Duodenal mucosa (tissue), 2 donors: ENCODE data around the gene C19orf12.

Experiments used
- H3K27ac ChIP-seq: one replicate; pipeline ENCODE4 v1.7.0; 2013; ENCODE audit warnings: low read depth, low read length
- H3K27me3 ChIP-seq, 2 donors: one replicate each; pipeline ENCODE4 v1.7.0; 2013; ENCODE audit warnings: low read length in 2 of 2, control low read depth in 1 of 2; ENCODE audit not compliant: insufficient read depth in 2 of 2, control insufficient read depth in 1 of 2
- H3K36me3 ChIP-seq, 2 donors: one replicate each; pipeline ENCODE4 v1.7.0; 2013; ENCODE audit warnings: low read length in 2 of 2, control low read depth in 1 of 2; ENCODE audit not compliant: insufficient read depth in 2 of 2, control insufficient read depth in 1 of 2
- H3K4me1 ChIP-seq, 2 donors: one replicate each; pipeline ENCODE4 v1.7.0; 2013; ENCODE audit warnings: low read length in 2 of 2, control low read depth in 1 of 2; ENCODE audit not compliant: insufficient read depth in 2 of 2, control insufficient read depth in 1 of 2
- H3K4me3 ChIP-seq, 2 donors: one replicate each; pipeline ENCODE4 v1.7.0; 2013; ENCODE audit warnings: low read length in 2 of 2, low read depth in 1 of 2
- H3K9ac ChIP-seq, 2 donors: one replicate each; pipeline ENCODE4 v1.7.0; 2013; ENCODE audit warnings: low read length in 2 of 2, low read depth in 1 of 2
- H3K9me3 ChIP-seq, 2 donors: one replicate each; pipeline ENCODE4 v1.7.0; 2013; ENCODE audit warnings: low read length in 2 of 2, control low read depth in 1 of 2; ENCODE audit not compliant: control insufficient read depth in 1 of 2

C19orf12 gene

GRCh38 chr19:29753190-29753933, 38.3 kb upstream of the C19orf12 start:
- Histone ChIP-seq H3K9me3 (no peaks in the 10 kb centered on the region), H3K9ac (no peak overlapping the region), H3K27ac (no peak overlapping the region), H3K27me3 (no peaks in the 10 kb centered on the region), H3K4me3 (no peak overlapping the region), H3K36me3 (no peaks in the 10 kb centered on the region), H3K4me1 (no peaks in the 10 kb centered on the region)

- H3K9ac ChIP-seq: no peak overlapping the region
- H3K36me3 ChIP-seq: no peaks in the 10 kb centered on the region
- H3K27me3 ChIP-seq: no peaks in the 10 kb centered on the region
- H3K27ac ChIP-seq: no peak overlapping the region
- no peaks in the 10 kb centered on the region for H3K4me1 ChIP-seq
- no peaks in the 10 kb centered on the region for H3K9me3 ChIP-seq
- H3K4me3 ChIP-seq: no peak overlapping the region
Observed at GRCh38 chr19:29752450-29753025, 37.5 kb upstream of the C19orf12 start.

GRCh38 chr19:29751932-29752331, 36.9 kb upstream of the C19orf12 start:
- Histone ChIP-seq H3K9me3 (no peaks in the 10 kb centered on the region), H3K27me3 (no peaks in the 10 kb centered on the region), H3K9ac (no peak overlapping the region)

DNA sequence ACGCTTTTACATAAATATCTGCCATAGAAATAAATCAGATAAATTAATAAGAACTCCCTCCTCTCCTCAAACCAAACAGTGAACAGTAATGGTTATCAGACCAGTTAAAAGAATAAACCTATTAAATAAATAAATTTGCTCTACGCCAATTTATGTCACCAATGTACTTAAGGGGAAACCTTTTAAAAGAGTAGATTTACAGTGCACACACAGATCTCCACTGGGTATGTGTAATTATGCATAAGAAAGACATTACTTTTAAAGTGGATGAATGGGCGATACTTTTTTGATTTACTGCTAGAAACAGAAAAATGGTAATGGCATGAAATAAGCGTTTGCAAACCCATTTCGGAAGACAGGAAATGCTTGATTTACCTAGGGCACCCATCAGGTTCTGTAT, 34.9 kb upstream of the C19orf12 start:
- Histone ChIP-seq H3K9ac (no peak overlapping the region), H3K4me1 (no peaks in the 10 kb centered on the region), H3K27me3 (no peaks in the 10 kb centered on the region), H3K9me3 (no peaks in the 10 kb centered on the region), H3K4me3 (no peak overlapping the region), H3K27ac (no peak overlapping the region), H3K36me3 (no peaks in the 10 kb centered on the region)

More at GRCh38 chr19:29751932-29752331, 36.9 kb upstream of the C19orf12 start:
- Histone ChIP-seq H3K27ac (no peak overlapping the region), H3K36me3 (no peaks in the 10 kb centered on the region), H3K4me1 (no peaks in the 10 kb centered on the region), H3K4me3 (no peak overlapping the region)

GRCh38 chr19:29748996-29749849, 34.2 kb upstream of the C19orf12 start:
- no peak overlapping the region for H3K4me3 ChIP-seq

DNA sequence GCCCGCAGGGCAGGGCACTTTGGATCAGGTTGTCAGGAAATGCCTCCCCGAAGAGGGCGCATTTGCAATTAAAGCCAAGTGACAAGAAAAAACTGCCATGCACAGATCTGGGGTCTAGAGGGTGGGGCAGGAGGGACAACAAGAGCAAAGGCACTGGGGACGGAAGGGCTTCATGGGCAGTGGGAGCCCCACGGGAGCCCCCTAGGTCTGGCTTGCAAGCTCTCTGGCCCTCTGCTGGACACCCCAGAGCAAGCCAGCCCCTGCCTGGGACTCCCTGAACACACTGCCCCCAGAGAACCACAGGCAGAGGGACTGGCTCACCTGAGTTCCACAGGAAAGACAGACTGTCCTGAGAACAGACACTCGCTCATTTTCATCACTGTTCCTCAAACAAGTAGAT, 30.2 kb upstream of the C19orf12 start:
- H3K4me1 ChIP-seq: no peaks in the 10 kb centered on the region
- no peak overlapping the region for H3K9ac ChIP-seq
- no peak overlapping the region for H3K4me3 ChIP-seq
- H3K27me3 ChIP-seq: no peaks in the 10 kb centered on the region
- no peak overlapping the region for H3K27ac ChIP-seq
- H3K36me3 ChIP-seq: no peaks in the 10 kb centered on the region
- H3K9me3 ChIP-seq: no peaks in the 10 kb centered on the region

More at GRCh38 chr19:29748996-29749849, 34.2 kb upstream of the C19orf12 start:
- no peak overlapping the region for H3K27ac ChIP-seq
- H3K4me1 ChIP-seq: no peaks in the 10 kb centered on the region
- H3K36me3 ChIP-seq: no peaks in the 10 kb centered on the region
- H3K9me3 ChIP-seq: no peaks in the 10 kb centered on the region
- H3K9ac ChIP-seq: no peak overlapping the region
- H3K27me3 ChIP-seq: no peaks in the 10 kb centered on the region

GRCh38 chr19:29743681-29744080, 28.6 kb upstream of the C19orf12 start:
- Histone ChIP-seq H3K4me3 (no peak overlapping the region), H3K4me1 (no peaks in the 10 kb centered on the region), H3K9me3 (no peaks in the 10 kb centered on the region), H3K27ac (no peak overlapping the region), H3K9ac (no peak overlapping the region), H3K27me3 (no peaks in the 10 kb centered on the region), H3K36me3 (no peaks in the 10 kb centered on the region)

- H3K4me3 ChIP-seq: no peak overlapping the region
- H3K9me3 ChIP-seq: no peaks in the 10 kb centered on the region
- no peak overlapping the region for H3K27ac ChIP-seq
- no peak overlapping the region for H3K9ac ChIP-seq
- H3K36me3 ChIP-seq: no peaks in the 10 kb centered on the region
- H3K4me1 ChIP-seq: no peaks in the 10 kb centered on the region
- no peaks in the 10 kb centered on the region for H3K27me3 ChIP-seq
Observed at GRCh38 chr19:29741776-29742175, 26.7 kb upstream of the C19orf12 start.

DNA sequence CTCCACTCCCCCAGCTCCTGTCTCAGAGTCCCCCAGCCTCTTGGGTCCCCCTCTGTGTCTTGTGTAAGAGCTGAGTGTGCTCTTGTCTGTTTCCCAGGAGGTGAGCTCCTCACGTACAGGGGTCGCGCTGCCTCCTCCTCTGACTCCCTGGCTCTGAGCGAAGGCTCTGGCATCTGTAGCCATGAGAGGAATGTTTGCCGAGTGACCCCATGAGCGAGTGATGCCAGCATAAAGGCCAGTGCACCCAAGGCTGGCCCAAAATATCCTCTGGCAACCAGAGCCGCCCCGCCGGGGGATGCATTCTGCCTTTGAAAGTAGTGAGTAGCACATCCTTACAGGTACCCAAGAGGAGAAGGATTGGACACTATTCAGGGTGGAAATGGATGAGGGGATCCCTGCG, 26.2 kb upstream of the C19orf12 start:
- Histone ChIP-seq H3K9me3 (no peaks in the 10 kb centered on the region), H3K36me3 (no peaks in the 10 kb centered on the region), H3K9ac (no peak overlapping the region), H3K4me1 (no peaks in the 10 kb centered on the region), H3K4me3 (no peak overlapping the region), H3K27me3 (no peaks in the 10 kb centered on the region), H3K27ac (no peak overlapping the region)

GRCh38 chr19:29737461-29738000, 22.5 kb upstream of the C19orf12 start:
- Histone ChIP-seq H3K27ac (no peak overlapping the region), H3K4me1 (no peaks in the 10 kb centered on the region), H3K9ac (no peak overlapping the region), H3K27me3 (no peaks in the 10 kb centered on the region), H3K36me3 (no peaks in the 10 kb centered on the region), H3K4me3 (no peak overlapping the region), H3K9me3 (no peaks in the 10 kb centered on the region)
